H1 (cell line): ENCODE results near the gene CPNE4. TPM values are rescaled to one million over a fixed set of nuclear protein-coding genes. Genes with fewer than 3 reads are reported as not detected.

ENCODE experiments used
- CTCF ChIA-PET: fragments of 300-600 bp; sonication (Branson Sonifier 250); formaldehyde crosslinking; loops from one replicate; lab custom pipeline; 2021; ENCODE audit not compliant: partially characterized antibody; lab: Charles Lee
- POLR2A ChIA-PET: fragments of 300-600 bp; sonication (Branson Sonifier 250); formaldehyde crosslinking; loops from one replicate; lab custom pipeline; 2021; ENCODE audit warnings: inconsistent platforms; ENCODE audit not compliant: partially characterized antibody; lab: Charles Lee
- DNase-seq, 2 experiments: peaks; one replicate each; pipeline versions ENCODE4 v3.0.0 to v3.0.0-alpha.2; 2010 to 2022; ENCODE audit warnings: low spot score in 2 of 2, low read depth in 1 of 2, mixed read lengths in 1 of 2
- FAIRE-seq: peaks from 2 replicates; lab custom pipeline; 2011; peaks lifted over from hg19 to GRCh38; lab: Jason Lieb, UNC
- H2AFZ ChIP-seq: 2 replicates; pipeline ENCODE4 v1.8.1; 2012; ENCODE audit warnings: low read length, inconsistent platforms
- H2AK5ac ChIP-seq: 2 replicates; pipeline ENCODE4 v1.6.1; 2013; ENCODE audit warnings: low read depth, low read length
- H2BK120ac ChIP-seq: replicated peaks from 2 replicates; pipeline ENCODE3; 2013; ENCODE audit warnings: low read depth, low read length, inconsistent platforms
- H2BK12ac ChIP-seq: 2 replicates; pipeline ENCODE4 v1.6.1; 2013; ENCODE audit warnings: low read depth, low read length
- H2BK15ac ChIP-seq: 2 replicates; pipeline ENCODE4 v1.6.1; 2013; ENCODE audit warnings: low read length
- H2BK20ac ChIP-seq: 2 replicates; pipeline ENCODE4 v1.6.1; 2013; ENCODE audit warnings: low read length
- H2BK5ac ChIP-seq: 2 replicates; pipeline ENCODE4 v1.6.1; 2013; ENCODE audit warnings: low read depth, low read length
- H3K14ac ChIP-seq: 2 replicates; pipeline ENCODE4 v1.6.1; 2013; ENCODE audit warnings: inconsistent platforms; ENCODE audit not compliant: insufficient read length
- H3K18ac ChIP-seq: 2 replicates; pipeline ENCODE4 v1.6.1; 2013; ENCODE audit warnings: low read length; ENCODE audit errors: extremely low read depth
- H3K23ac ChIP-seq: 2 replicates; pipeline ENCODE4 v1.6.1; 2013; ENCODE audit warnings: inconsistent platforms; ENCODE audit not compliant: insufficient read length
- H3K23me2 ChIP-seq: 2 replicates; pipeline ENCODE4 v1.6.1; 2013; ENCODE audit warnings: low read depth, low read length
- H3K27ac ChIP-seq: 2 replicates; pipeline ENCODE4 v1.6.1; 2011; ENCODE audit warnings: low read depth, low read length, inconsistent platforms
- H3K27me3 ChIP-seq, 4 experiments: replicated peaks in 1 of 4; 1 replicate in 1 of 4; 2 replicates in 3 of 4; pipeline versions ENCODE4 v1.6.1 to v1.8.1; 2011 to 2013; ENCODE audit warnings: low read length in 3 of 4, mild to moderate bottlenecking in 3 of 4, inconsistent platforms in 2 of 4, mixed read lengths in 2 of 4, moderate library complexity in 1 of 4; ENCODE audit not compliant: control insufficient read depth in 3 of 4, insufficient read depth in 3 of 4; ENCODE audit errors: extremely low read depth in 1 of 4
- H3K36me3 ChIP-seq, 4 experiments: 2 replicates each; pipeline versions ENCODE4 v1.6.1 to v1.8.1; 2011 to 2013; ENCODE audit warnings: mild to moderate bottlenecking in 4 of 4, low read length in 3 of 4, moderate library complexity in 2 of 4, control low read depth in 1 of 4, inconsistent platforms in 1 of 4; ENCODE audit not compliant: insufficient read depth in 4 of 4, control insufficient read depth in 2 of 4
- H3K4ac ChIP-seq: replicated peaks from 2 replicates; pipeline ENCODE3; 2013; ENCODE audit warnings: low read length, low read depth, mixed read lengths, inconsistent platforms; ENCODE audit not compliant: insufficient read length
- H3K4me1 ChIP-seq, 4 experiments: replicated peaks in 1 of 4; 1 replicate in 1 of 4; 2 replicates in 3 of 4; pipeline versions ENCODE4 v1.6.1 to v1.8.1; 2011 to 2013; ENCODE audit warnings: low read length in 3 of 4, inconsistent platforms in 2 of 4, mixed read lengths in 1 of 4; ENCODE audit not compliant: insufficient read depth in 4 of 4, control insufficient read depth in 3 of 4
- H3K4me2 ChIP-seq, 2 experiments: 2 replicates each; pipeline versions ENCODE4 v1.6.1 to v1.8.1; 2011 to 2013; ENCODE audit warnings: low read depth in 2 of 2, low read length in 2 of 2, control low read depth in 1 of 2, inconsistent platforms in 1 of 2, mild to moderate bottlenecking in 1 of 2; ENCODE audit not compliant: insufficient read depth in 1 of 2
- H3K4me3 ChIP-seq, 4 experiments: fragments of 200-600, 300-600 bp in 1 of 4; sonication (generic), shearing (Covaris generic), sonication (Bioruptor Twin) in 1 of 4; 2 replicates each; pipeline versions ENCODE4 v1.5.1 to v1.8.1; 2011 to 2016; ENCODE audit warnings: low read length in 4 of 4, low read depth in 3 of 4, control low read depth in 2 of 4, inconsistent platforms in 2 of 4, mild to moderate bottlenecking in 2 of 4, mixed read lengths in 1 of 4, moderate library complexity in 1 of 4; ENCODE audit not compliant: insufficient read depth in 2 of 4; ENCODE audit errors: extremely low read depth in 1 of 4
- H3K56ac ChIP-seq: replicated peaks from 2 replicates; pipeline ENCODE3; 2013; ENCODE audit warnings: low read depth, mild to moderate bottlenecking, mixed read lengths, low read length, inconsistent platforms; ENCODE audit not compliant: insufficient read length
- H3K79me1 ChIP-seq: 2 replicates; pipeline ENCODE4 v1.6.1; 2013; ENCODE audit warnings: low read depth, low read length, control low read depth
- H3K79me2 ChIP-seq, 2 experiments: 2 replicates each; pipeline versions ENCODE4 v1.6.1 to v1.8.1; 2012 to 2013; ENCODE audit warnings: low read length in 2 of 2, mild to moderate bottlenecking in 2 of 2, inconsistent platforms in 1 of 2; ENCODE audit not compliant: insufficient read depth in 2 of 2, control insufficient read depth in 1 of 2
- H3K9ac ChIP-seq, 4 experiments: replicated peaks in 1 of 4; 1 replicate in 1 of 4; 2 replicates in 3 of 4; pipeline versions ENCODE4 v1.6.1 to v1.8.1; 2011 to 2013; ENCODE audit warnings: low read depth in 3 of 4, low read length in 3 of 4, control low read depth in 2 of 4, mild to moderate bottlenecking in 2 of 4, moderate library complexity in 2 of 4, inconsistent platforms in 1 of 4; ENCODE audit errors: extremely low read depth in 1 of 4
- H3K9me3 ChIP-seq, 2 experiments: 2 replicates each; pipeline versions ENCODE4 v1.6.1 to v1.8.1; 2012 to 2013; ENCODE audit warnings: mild to moderate bottlenecking in 2 of 2, moderate library complexity in 2 of 2, control low read depth in 1 of 2, inconsistent platforms in 1 of 2, low read depth in 1 of 2, low read length in 1 of 2, mixed read lengths in 1 of 2; ENCODE audit not compliant: insufficient read depth in 2 of 2
- H4K20me1 ChIP-seq, 2 experiments: replicated peaks in 1 of 2; 2 replicates each; pipeline versions ENCODE3 to v1.8.1; 2011 to 2013; ENCODE audit warnings: inconsistent platforms in 2 of 2, low read length in 2 of 2, mild to moderate bottlenecking in 1 of 2; ENCODE audit not compliant: insufficient read depth in 2 of 2, control insufficient read depth in 1 of 2
- H4K5ac ChIP-seq: 2 replicates; pipeline ENCODE4 v1.6.1; 2013; ENCODE audit warnings: low read length, low read depth, mixed read lengths, inconsistent platforms; ENCODE audit not compliant: insufficient read length
- H4K8ac ChIP-seq: 2 replicates; pipeline ENCODE4 v1.8.0; 2013; ENCODE audit warnings: mild to moderate bottlenecking, moderate library complexity, low read length, inconsistent platforms; ENCODE audit not compliant: insufficient read depth; ENCODE audit errors: extremely low read depth
- H4K91ac ChIP-seq: replicated peaks from 2 replicates; pipeline ENCODE3; 2013; ENCODE audit warnings: low read length, mixed read lengths, inconsistent platforms; ENCODE audit not compliant: insufficient read length
- BACH1 ChIP-seq: IDR thresholded peaks from 2 replicates; pipeline ENCODE4 v1.6.1; 2012; ENCODE audit warnings: low read length, improper control_type of control experiment
- CEBPB ChIP-seq: IDR thresholded peaks from 2 replicates; pipeline ENCODE4 v1.6.1; 2012; ENCODE audit warnings: low read depth, low read length
- FOSL1 ChIP-seq: IDR thresholded peaks from 2 replicates; pipeline ENCODE4 v1.6.1; 2011; ENCODE audit warnings: mild to moderate bottlenecking, low read depth, low read length, moderate library complexity; ENCODE audit not compliant: insufficient read depth
- GABPA ChIP-seq: IDR thresholded peaks from 2 replicates; pipeline ENCODE4 v1.6.1; 2011; ENCODE audit warnings: mild to moderate bottlenecking, low read length, moderate library complexity, borderline replicate concordance; ENCODE audit not compliant: insufficient read depth
- JUN ChIP-seq: IDR thresholded peaks from 2 replicates; pipeline ENCODE4 v1.6.1; 2011; ENCODE audit warnings: low read depth, mild to moderate bottlenecking, improper control_type of control experiment, low read length
- KDM1A ChIP-seq: fragments of 200-600, 300-600 bp; sonication (generic); IDR thresholded peaks from 2 replicates; pipeline ENCODE4 v1.7.1; 2016; ENCODE audit warnings: mild to moderate bottlenecking, low read length, borderline replicate concordance
- KDM5A ChIP-seq: fragments of 200-600 bp; IDR thresholded peaks from 2 replicates; pipeline ENCODE4 v1.7.1; 2012; ENCODE audit warnings: mild to moderate bottlenecking, low read length, inconsistent platforms, mixed read lengths
- NRF1 ChIP-seq: IDR thresholded peaks from 2 replicates; pipeline ENCODE4 v1.6.1; 2011; ENCODE audit warnings: mild to moderate bottlenecking, low read depth, low read length, improper control_type of control experiment
- POLR2A ChIP-seq, 2 experiments: IDR thresholded peaks; 1 replicate in 1 of 2; 2 replicates in 1 of 2; pipeline ENCODE4 v1.6.1; 2011; ENCODE audit warnings: low read depth in 2 of 2, low read length in 2 of 2, mild to moderate bottlenecking in 2 of 2; ENCODE audit errors: control extremely low read depth in 1 of 2
- SAP30 ChIP-seq: fragments of 300-600 bp; sonication (generic); IDR thresholded peaks from 2 replicates; pipeline ENCODE4 v1.7.1; 2012; ENCODE audit warnings: low read length, moderate library complexity, mild to moderate bottlenecking, inconsistent platforms; ENCODE audit not compliant: insufficient read depth, insufficient replicate concordance
- SIRT6 ChIP-seq: IDR thresholded peaks from one replicate; pipeline ENCODE4 v1.7.1; 2012; ENCODE audit warnings: low read length, inconsistent platforms
- TAF1 ChIP-seq: IDR thresholded peaks from 2 replicates; pipeline ENCODE4 v1.6.1; 2011; ENCODE audit warnings: mild to moderate bottlenecking, low read depth, low read length
- TBP ChIP-seq: IDR thresholded peaks from 2 replicates; pipeline ENCODE4 v1.6.1; 2011; ENCODE audit warnings: low read depth, low read length, improper control_type of control experiment
- TCF12 ChIP-seq: IDR thresholded peaks from 2 replicates; pipeline ENCODE4 v1.6.1; 2011; ENCODE audit warnings: low read depth, mild to moderate bottlenecking, low read length
- WGBS, 2 experiments: shearing (Covaris generic) in 1 of 2; methylation state at CpG; one replicate each; pipeline versions ENCODE4 v1.1.6 to v1.1.7; 2013 to 2015; ENCODE audit warnings: low lambda C conversion rate in 2 of 2, mixed read lengths in 2 of 2, inconsistent platforms in 1 of 2, low coverage in 1 of 2, missing lambda C conversion rate in 1 of 2; ENCODE audit not compliant: insufficient replicate concordance in 2 of 2, insufficient coverage in 1 of 2, insufficient read length in 1 of 2; ENCODE audit errors: extremely low coverage in 1 of 2, missing lambda C conversion rate in 1 of 2; 5-methylcytosine and 5-hydroxymethylcytosine counted together
- polyA plus RNA-seq, 7 experiments: library from polyadenylated mRNA; depleted of rRNA in 3 of 7; stranded (reverse) in 5 of 7; unstranded in 2 of 7; fragments of >200 nt in 5 of 7; fragments of 200-250 nt in 2 of 7; gene quantifications; 1 replicate in 5 of 7; 2 replicates in 1 of 7; 4 replicates in 1 of 7; pipeline versions ENCODE4 v1.2.1 to v1.2.3, GENCODE V29; 2011 to 2013; ENCODE audit warnings: missing spikeins in 2 of 7, mixed read lengths in 2 of 7
- total RNA-seq: library from RNA; stranded (reverse); fragmentation: NEBNext Ultra II Directional; extraction: Animal tissue kit (Norgen Biotek cat#: 25700); gene quantifications from 2 replicates; pipeline ENCODE4 v1.2.1, GENCODE V29; 2021
- TF ChIP-seq, protein P1 (sequence below): IDR thresholded peaks from 2 replicates; pipeline ENCODE4 v1.6.1; 2011; ENCODE audit warnings: low read length, improper control_type of control experiment

Gene CPNE4
- total and polyA plus RNA-seq, 2 of the 8 experiments (the other 6 are each of a cell fraction or from before 2014, with no cell fraction given): 0.82 to 3.8 TPM

DNA sequence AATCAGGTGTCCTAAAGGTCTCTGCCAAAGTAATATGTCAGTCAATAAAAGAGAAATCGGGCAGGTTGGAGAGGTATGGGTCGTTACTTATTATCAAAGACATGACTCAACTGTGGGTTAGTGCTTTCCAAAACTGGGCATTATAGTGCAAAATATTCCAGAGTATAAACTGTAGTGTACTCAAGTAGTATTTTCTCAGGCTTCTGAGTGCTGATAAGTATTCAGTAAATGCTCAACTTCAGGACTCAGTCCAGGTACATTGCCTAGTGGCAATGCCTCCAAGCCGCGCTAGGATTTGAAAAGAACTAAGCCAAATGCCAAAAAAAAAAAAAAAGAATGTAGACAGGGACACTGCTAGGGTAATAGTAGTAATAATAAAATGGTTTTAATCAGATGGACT, 233.2 kb downstream of the CPNE4 start:
- no peaks in the 10 kb centered on the region for H3K79me1 ChIP-seq
- no peak overlapping the region for H4K91ac ChIP-seq
- no peaks in the 10 kb centered on the region for H3K9me3 ChIP-seq
- no peak overlapping the region for H2AK5ac ChIP-seq
- no peak overlapping the region for H2BK120ac ChIP-seq
- POLR2A ChIA-PET: no interaction called here
- H4K8ac ChIP-seq: no peak overlapping the region
- H3K27me3 ChIP-seq: no peaks in the 10 kb centered on the region; a peak in 1 of 7 replicates
- no peak overlapping the region for H2BK12ac ChIP-seq
- no peak overlapping the region for H2BK15ac ChIP-seq
- no peak overlapping the region for H2BK20ac ChIP-seq
- H2AFZ ChIP-seq: no peak overlapping the region
- no peak overlapping the region for H3K4ac ChIP-seq
- H3K23me2 ChIP-seq: no peaks in the 10 kb centered on the region
- no peak overlapping the region for H3K27ac ChIP-seq
- FAIRE-seq (no peak), DNase-seq (no peak)
- H3K4me1 ChIP-seq: peaks cover 0 to 13% (median 7%) of the 10 kb centered on the region in 4 experiments; a peak in 4 of 7 replicates
- no peaks in the 10 kb centered on the region for H3K79me2 ChIP-seq
- no peak overlapping the region for H2BK5ac ChIP-seq
- no peak overlapping the region for H3K23ac ChIP-seq
- no peak overlapping the region for H4K5ac ChIP-seq
- no peak overlapping the region for H3K4me2 ChIP-seq
- no peak overlapping the region for H3K18ac ChIP-seq
- H3K14ac ChIP-seq: no peak overlapping the region
- H3K36me3 ChIP-seq: no peaks in the 10 kb centered on the region
- no peak overlapping the region for H3K56ac ChIP-seq
- no peak overlapping the region for H3K4me3 ChIP-seq
- H4K20me1 ChIP-seq: no peaks in the 10 kb centered on the region
- CTCF ChIA-PET: interaction anchor here (0.6 kb wide), 1 partner anchor 283 kb away, joined by 3 read pairs; no protein-coding TSS in a partner anchor
- WGBS, 2 experiments: 99% methylated on average over 4 of the region's 4 CpGs; no CpG with 5 or more reads in 1 of the 2 experiments
- no peak overlapping the region for H3K9ac ChIP-seq
- TF ChIP-seq POLR2A (IDR thresholded peaks at IDR 0.05; ENCODE audit: control extremely low read depth in 1 of 2, low read depth in 2 of 2, low read length in 2 of 2): no peak
- no peak for TF ChIP-seq TBP
- no peak for TF ChIP-seq CEBPB
- TF ChIP-seq KDM5A: no peak
- TF ChIP-seq NRF1: no peak
- TF ChIP-seq, protein P1, sequence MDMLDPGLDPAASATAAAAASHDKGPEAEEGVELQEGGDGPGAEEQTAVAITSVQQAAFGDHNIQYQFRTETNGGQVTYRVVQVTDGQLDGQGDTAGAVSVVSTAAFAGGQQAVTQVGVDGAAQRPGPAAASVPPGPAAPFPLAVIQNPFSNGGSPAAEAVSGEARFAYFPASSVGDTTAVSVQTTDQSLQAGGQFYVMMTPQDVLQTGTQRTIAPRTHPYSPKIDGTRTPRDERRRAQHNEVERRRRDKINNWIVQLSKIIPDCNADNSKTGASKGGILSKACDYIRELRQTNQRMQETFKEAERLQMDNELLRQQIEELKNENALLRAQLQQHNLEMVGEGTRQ: no peak
- TF ChIP-seq JUN: no peak
- TF ChIP-seq SAP30: no peak
- no peak for TF ChIP-seq TCF12
- TF ChIP-seq TAF1: no peak
- TF ChIP-seq GABPA: no peak
- TF ChIP-seq SIRT6: no peak
- no peak for TF ChIP-seq KDM1A
- TF ChIP-seq FOSL1: no peak
- TF ChIP-seq BACH1: no peak
